Psoas muscle (tissue), 8 donors: ENCODE results near the gene SGSM1. TPM values are rescaled to one million over a fixed set of nuclear protein-coding genes. Genes with fewer than 3 reads are reported as not detected.

Experiments
- ATAC-seq, 4 donors: fragments of 200-7000 bp; cut with Tn5 transposase; one replicate each; pipeline ENCODE4 v1.9.1; 2020; ENCODE audit warnings: moderate library complexity in 3 of 4, mild to moderate bottlenecking in 2 of 4
- DNase-seq, 2 donors: peaks; one replicate each; pipeline ENCODE4 v3.0.0-alpha.2; 2020
- H3K27ac ChIP-seq: fragments of 200-600 bp; one replicate; pipeline ENCODE4 v1.8.0; 2022
- H3K27me3 ChIP-seq, 3 donors: fragments of 200-600 bp in 1 of 3; one replicate each; pipeline versions ENCODE4 v1.6.1 to v1.8.0; 2013 to 2022; ENCODE audit warnings: low read length in 2 of 3, mild to moderate bottlenecking in 2 of 3, moderate library complexity in 1 of 3; ENCODE audit not compliant: insufficient read depth in 3 of 3
- H3K36me3 ChIP-seq, 2 donors: fragments of 200-600 bp in 1 of 2; one replicate each; pipeline versions ENCODE4 v1.6.1 to v1.8.0; 2013 to 2022; ENCODE audit warnings: low read depth in 1 of 2, mild to moderate bottlenecking in 1 of 2, moderate library complexity in 1 of 2; ENCODE audit not compliant: insufficient read depth in 1 of 2
- H3K4me1 ChIP-seq: fragments of 200-600 bp; one replicate; pipeline ENCODE4 v1.8.0; 2022
- H3K4me3 ChIP-seq: fragments of 200-600 bp; one replicate; pipeline ENCODE4 v1.8.0; 2022; ENCODE audit warnings: mild to moderate bottlenecking
- H3K9me3 ChIP-seq: fragments of 200-600 bp; one replicate; pipeline ENCODE4 v1.8.0; 2022
- WGBS, 3 donors: extraction: QIAGEN DNeasy Blood & Tissue Kit; methylation state at CpG; one replicate each; pipeline versions ENCODE4 v1.1.6 to v1.1.7; 2013; 5-methylcytosine and 5-hydroxymethylcytosine counted together
- intact Hi-C, 2 donors: fragments of 100-400 bp; cut with DNase I; formaldehyde crosslinking; loops; one replicate each; pipeline versions ENCODE4 v1.11.0 to v1.14.2; 2022
- polyA plus RNA-seq, 3 donors: library from polyadenylated mRNA; stranded (reverse); fragments of 200-250 nt; gene quantifications; one replicate each; pipeline ENCODE4 v1.2.3, GENCODE V29; 2013
- total RNA-seq, 4 donors: library from RNA; stranded (reverse); fragmentation: NEBNext Ultra II Directional in 2 of 4; extraction: Animal tissue kit (Norgen Biotek cat#: 25700) in 2 of 4; gene quantifications; one replicate each; pipeline versions ENCODE4 v1.2.1 to v1.2.4, GENCODE V29; 2021 to 2023
- TF ChIP-seq, protein P1 (sequence below): fragments of 200-600 bp; IDR thresholded peaks from one replicate; pipeline ENCODE4 v1.8.0; 2022; ENCODE audit warnings: antibody characterized with exemption
- donor health status: healthy with polysubstance abuse.
- donor health status: DM: no; HTN: no; CAD: no; lungs with moderate emphysema.
- donor health status: Bipolar disorder and iron deficiency.
- donor health status: healthy.
- donor health status: DM: yes; HTN: yes; CAD: no.
- donor health status: DM: no; HTN: no; CAD: no.
- donor health status: DM: no; HTN: no; CAD: no.
- donor health status: DM: yes; HTN: yes; CAD: no.

The SGSM1 gene
- total and polyA plus RNA-seq, 7 donors: 0.03 to 0.98 (median 0.32) TPM

- TF ChIP-seq, protein P1, sequence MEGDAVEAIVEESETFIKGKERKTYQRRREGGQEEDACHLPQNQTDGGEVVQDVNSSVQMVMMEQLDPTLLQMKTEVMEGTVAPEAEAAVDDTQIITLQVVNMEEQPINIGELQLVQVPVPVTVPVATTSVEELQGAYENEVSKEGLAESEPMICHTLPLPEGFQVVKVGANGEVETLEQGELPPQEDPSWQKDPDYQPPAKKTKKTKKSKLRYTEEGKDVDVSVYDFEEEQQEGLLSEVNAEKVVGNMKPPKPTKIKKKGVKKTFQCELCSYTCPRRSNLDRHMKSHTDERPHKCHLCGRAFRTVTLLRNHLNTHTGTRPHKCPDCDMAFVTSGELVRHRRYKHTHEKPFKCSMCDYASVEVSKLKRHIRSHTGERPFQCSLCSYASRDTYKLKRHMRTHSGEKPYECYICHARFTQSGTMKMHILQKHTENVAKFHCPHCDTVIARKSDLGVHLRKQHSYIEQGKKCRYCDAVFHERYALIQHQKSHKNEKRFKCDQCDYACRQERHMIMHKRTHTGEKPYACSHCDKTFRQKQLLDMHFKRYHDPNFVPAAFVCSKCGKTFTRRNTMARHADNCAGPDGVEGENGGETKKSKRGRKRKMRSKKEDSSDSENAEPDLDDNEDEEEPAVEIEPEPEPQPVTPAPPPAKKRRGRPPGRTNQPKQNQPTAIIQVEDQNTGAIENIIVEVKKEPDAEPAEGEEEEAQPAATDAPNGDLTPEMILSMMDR: no peak
- Histone ChIP-seq H3K4me1 (no peaks in the 10 kb centered on the region), H3K27me3 (peaks cover 0 to 48% (median 5%) of the 10 kb centered on the region in 3 donors), H3K27ac (no peak overlapping the region), H3K4me3 (no peak overlapping the region), H3K36me3 (no peaks in the 10 kb centered on the region), H3K9me3 (no peaks in the 10 kb centered on the region)
- DNase-seq: no peak
- intact Hi-C loops: no loop called here
- no peak for ATAC-seq
- WGBS, 3 donors: 84 to 97% (median 95%) methylated on average over 7 of the region's 7 CpGs
Observed at GRCh38 chr22:24947383-24947782, 141.4 kb downstream of the SGSM1 start.

DNA sequence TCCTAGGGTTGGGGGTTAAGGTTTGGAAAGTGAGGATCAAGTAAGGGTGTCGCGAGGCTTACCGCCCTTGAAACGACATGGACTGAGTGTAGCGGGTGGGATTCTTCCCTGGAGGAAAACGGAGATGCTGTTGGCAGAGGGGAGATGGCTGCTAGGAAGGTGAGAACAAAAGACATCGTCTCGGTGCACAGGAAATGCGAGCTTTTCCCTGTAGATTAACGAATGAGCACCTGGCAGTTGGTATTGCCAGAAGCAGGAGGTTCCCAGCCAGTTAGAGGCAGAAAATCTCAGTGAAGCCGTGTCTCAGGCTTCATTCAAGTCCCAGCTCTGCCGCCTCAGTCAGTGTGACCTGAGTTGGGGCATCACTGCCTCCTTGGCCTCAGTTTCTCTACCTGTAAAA is 141.9 kb downstream of the SGSM1 start:
- Histone ChIP-seq H3K27ac (no peak overlapping the region), H3K4me3 (no peak overlapping the region), H3K27me3 (peaks cover 0 to 53% (median 5%) of the 10 kb centered on the region in 3 donors), H3K36me3 (no peaks in the 10 kb centered on the region), H3K4me1 (no peaks in the 10 kb centered on the region), H3K9me3 (no peaks in the 10 kb centered on the region)
- ATAC-seq: no peak
- intact Hi-C loops: no loop called here
- no peak for DNase-seq
- TF ChIP-seq, protein P1: no peak
- WGBS, 3 donors: 54 to 57% (median 57%) methylated on average over 12 of the region's 12 CpGs

GRCh38 chr22:24948356-24949202 is 142.6 kb downstream of the SGSM1 start:
- Histone ChIP-seq H3K36me3 (no peaks in the 10 kb centered on the region), H3K4me3 (no peak overlapping the region), H3K27ac (no peak overlapping the region), H3K27me3 (peaks cover 0 to 60% (median 5%) of the 10 kb centered on the region in 3 donors), H3K4me1 (no peaks in the 10 kb centered on the region), H3K9me3 (no peaks in the 10 kb centered on the region)
- TF ChIP-seq, protein P1: no peak
- ATAC-seq (no peak), DNase-seq (no peak)
- intact Hi-C loops: no loop called here
- 80 to 83% (median 81%) methylated on average over 13 of the region's 13 CpGs for WGBS, 3 donors

DNA sequence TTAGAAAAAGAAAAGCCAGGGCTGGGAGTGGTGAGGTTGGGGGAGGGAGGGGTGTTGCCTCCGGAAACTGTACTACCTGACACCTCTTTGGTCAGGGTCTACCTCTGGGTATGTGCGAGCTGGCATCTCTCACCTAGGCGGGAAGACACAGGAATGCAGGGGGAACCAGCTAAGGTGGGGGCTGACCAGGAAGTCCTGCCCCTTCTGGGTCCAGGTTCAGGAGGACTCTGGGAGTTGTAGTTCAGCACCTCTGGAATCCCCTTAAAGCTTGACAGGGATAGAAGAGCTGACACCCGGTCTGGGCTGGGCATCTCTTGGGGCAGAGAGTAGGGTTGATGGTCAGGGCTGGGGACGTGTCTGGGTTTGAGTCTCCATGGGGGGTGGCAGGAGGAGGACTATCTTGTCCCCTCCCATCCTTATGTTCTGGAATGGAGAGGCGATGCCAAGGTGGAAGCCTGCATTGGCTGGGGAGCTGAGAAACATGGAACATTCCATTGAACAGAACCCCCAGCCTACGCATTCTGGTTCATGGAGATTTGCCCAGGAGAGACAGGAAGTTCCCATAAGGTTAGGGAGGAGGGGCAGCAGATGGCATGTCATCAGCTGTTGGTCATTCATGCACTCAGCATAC is 144.4 kb downstream of the SGSM1 start:
- TF ChIP-seq, protein P1: no peak
- H3K27me3 ChIP-seq: peaks cover 0 to 65% (median 5%) of the 10 kb centered on the region in 3 donors
- intact Hi-C loops: loop anchor here in 1 of 2 donors (5.0 kb wide), 1 partner anchor 77 kb away; no protein-coding TSS in a partner anchor
- no peaks in the 10 kb centered on the region for H3K4me1 ChIP-seq
- WGBS, 3 donors: 22 to 24% (median 24%) methylated on average over 7 of the region's 7 CpGs
- DNase-seq: no peak
- H3K9me3 ChIP-seq: no peaks in the 10 kb centered on the region
- no peak for ATAC-seq
- no peak overlapping the region for H3K27ac ChIP-seq
- H3K36me3 ChIP-seq: no peaks in the 10 kb centered on the region
- H3K4me3 ChIP-seq: no peak overlapping the region
